ENCODE results near the gene LRRN1.

The LRRN1 gene

GRCh38 chr3:3798631-3799113 is 559 bp upstream of the LRRN1 start:
- Histone ChIP-seq H3K9ac (ENCODE audit: low read depth, low read length) (peak overlapping the region; percentile 87), H3K36me3 (ENCODE audit: insufficient read depth, low read length) (no peaks in the 10 kb centered on the region; the same call in 1 of the 2 replicates), H3K9me3 (ENCODE audit: control insufficient read depth, insufficient read depth, low read length) (no peaks in the 10 kb centered on the region), H3K4me1 (ENCODE audit: insufficient read depth, low read length) (peaks cover 7% of the 10 kb centered on the region; the same call in 1 of the 2 replicates)

GRCh38 chr3:3800080-3800455 is 837 bp downstream of the LRRN1 start:
- Histone ChIP-seq H3K9me3 (ENCODE audit: control insufficient read depth, insufficient read depth, low read length) (no peaks in the 10 kb centered on the region), H3K9ac (ENCODE audit: low read depth, low read length) (peak overlapping the region; percentile 56), H3K36me3 (ENCODE audit: insufficient read depth, low read length) (no peaks in the 10 kb centered on the region; the same call in 1 of the 2 replicates), H3K4me1 (ENCODE audit: insufficient read depth, low read length) (peaks cover 16% of the 10 kb centered on the region)

GRCh38 chr3:3800685-3801493 is 1.7 kb downstream of the LRRN1 start:
- Histone ChIP-seq H3K36me3 (ENCODE audit: insufficient read depth, low read length) (no peaks in the 10 kb centered on the region; the same call in 1 of the 2 replicates), H3K4me1 (ENCODE audit: insufficient read depth, low read length) (peaks cover 16% of the 10 kb centered on the region), H3K9me3 (ENCODE audit: control insufficient read depth, insufficient read depth, low read length) (no peaks in the 10 kb centered on the region), H3K9ac (ENCODE audit: low read depth, low read length) (peak overlapping the region; percentile 56)

GRCh38 chr3:3801494-3801841 is 2.2 kb downstream of the LRRN1 start:
- peak overlapping the region; percentile 56 for H3K9ac ChIP-seq (ENCODE audit: low read depth, low read length)

GRCh38 chr3:3802046-3802445 is 2.8 kb downstream of the LRRN1 start:
- Histone ChIP-seq H3K9ac (ENCODE audit: low read depth, low read length) (peak overlapping the region; percentile 56), H3K4me1 (ENCODE audit: insufficient read depth, low read length) (peaks cover 25% of the 10 kb centered on the region), H3K36me3 (ENCODE audit: insufficient read depth, low read length) (no peaks in the 10 kb centered on the region; the same call in 1 of the 2 replicates)

More at GRCh38 chr3:3801494-3801841, 2.2 kb downstream of the LRRN1 start:
- peaks cover 19% of the 10 kb centered on the region for H3K4me1 ChIP-seq (ENCODE audit: insufficient read depth, low read length)
- H3K36me3 ChIP-seq (ENCODE audit: insufficient read depth, low read length): no peaks in the 10 kb centered on the region; the same call in 1 of the 2 replicates
- no peaks in the 10 kb centered on the region for H3K9me3 ChIP-seq (ENCODE audit: control insufficient read depth, insufficient read depth, low read length)

GRCh38 chr3:3804560-3804959 is 5.3 kb downstream of the LRRN1 start:
- Histone ChIP-seq H3K9ac (ENCODE audit: low read depth, low read length) (no peak overlapping the region), H3K36me3 (ENCODE audit: insufficient read depth, low read length) (peaks cover 3% of the 10 kb centered on the region; the same call in 1 of the 2 replicates), H3K9me3 (ENCODE audit: control insufficient read depth, insufficient read depth, low read length) (no peaks in the 10 kb centered on the region), H3K4me1 (ENCODE audit: insufficient read depth, low read length) (peaks cover 25% of the 10 kb centered on the region)

More at GRCh38 chr3:3802046-3802445, 2.8 kb downstream of the LRRN1 start:
- no peaks in the 10 kb centered on the region for H3K9me3 ChIP-seq (ENCODE audit: control insufficient read depth, insufficient read depth, low read length)

GRCh38 chr3:3806092-3806491 is 6.9 kb downstream of the LRRN1 start:
- H3K36me3 ChIP-seq (ENCODE audit: insufficient read depth, low read length): peaks cover 5% of the 10 kb centered on the region; the same call in 1 of the 2 replicates
- H3K4me1 ChIP-seq (ENCODE audit: insufficient read depth, low read length): peaks cover 25% of the 10 kb centered on the region
- H3K9ac ChIP-seq (ENCODE audit: low read depth, low read length): no peak overlapping the region
- no peaks in the 10 kb centered on the region for H3K9me3 ChIP-seq (ENCODE audit: control insufficient read depth, insufficient read depth, low read length)

- Histone ChIP-seq H3K9me3 (ENCODE audit: control insufficient read depth, insufficient read depth, low read length) (no peaks in the 10 kb centered on the region), H3K9ac (ENCODE audit: low read depth, low read length) (no peak overlapping the region), H3K36me3 (ENCODE audit: insufficient read depth, low read length) (peaks cover 5% of the 10 kb centered on the region; the same call in 1 of the 2 replicates), H3K4me1 (ENCODE audit: insufficient read depth, low read length) (peaks cover 25% of the 10 kb centered on the region)
Measured at GRCh38 chr3:3806856-3807255, 7.6 kb downstream of the LRRN1 start.

- no peaks in the 10 kb centered on the region for H3K9me3 ChIP-seq (ENCODE audit: control insufficient read depth, insufficient read depth, low read length)
Measured at GRCh38 chr3:3813013-3813412, 13.8 kb downstream of the LRRN1 start.

GRCh38 chr3:3815206-3815605 is 16.0 kb downstream of the LRRN1 start:
- no peaks in the 10 kb centered on the region for H3K9me3 ChIP-seq (ENCODE audit: control insufficient read depth, insufficient read depth, low read length)
- H3K36me3 ChIP-seq (ENCODE audit: insufficient read depth, low read length): peaks cover 33% of the 10 kb centered on the region
- no peaks in the 10 kb centered on the region for H3K4me1 ChIP-seq (ENCODE audit: insufficient read depth, low read length)
- no peak overlapping the region for H3K9ac ChIP-seq (ENCODE audit: low read depth, low read length)

More at GRCh38 chr3:3813013-3813412, 13.8 kb downstream of the LRRN1 start:
- H3K9ac ChIP-seq (ENCODE audit: low read depth, low read length): no peak overlapping the region
- peaks cover 30% of the 10 kb centered on the region for H3K36me3 ChIP-seq (ENCODE audit: insufficient read depth, low read length)
- no peaks in the 10 kb centered on the region for H3K4me1 ChIP-seq (ENCODE audit: insufficient read depth, low read length)

- H3K9ac ChIP-seq (ENCODE audit: low read depth, low read length): no peak overlapping the region
- H3K9me3 ChIP-seq (ENCODE audit: control insufficient read depth, insufficient read depth, low read length): no peaks in the 10 kb centered on the region
- peaks cover 2% of the 10 kb centered on the region; the same call in 1 of the 2 replicates for H3K4me1 ChIP-seq (ENCODE audit: insufficient read depth, low read length)
- peaks cover 36% of the 10 kb centered on the region for H3K36me3 ChIP-seq (ENCODE audit: insufficient read depth, low read length)
Measured at GRCh38 chr3:3816034-3816433, 16.8 kb downstream of the LRRN1 start.

- peaks cover 37% of the 10 kb centered on the region for H3K36me3 ChIP-seq (ENCODE audit: insufficient read depth, low read length)
- no peak overlapping the region for H3K9ac ChIP-seq (ENCODE audit: low read depth, low read length)
- peaks cover 3% of the 10 kb centered on the region; the same call in 1 of the 2 replicates for H3K4me1 ChIP-seq (ENCODE audit: insufficient read depth, low read length)
- H3K9me3 ChIP-seq (ENCODE audit: control insufficient read depth, insufficient read depth, low read length): no peaks in the 10 kb centered on the region
Measured at GRCh38 chr3:3817865-3818264, 18.6 kb downstream of the LRRN1 start.

GRCh38 chr3:3821777-3822176 is 22.5 kb downstream of the LRRN1 start:
- Histone ChIP-seq H3K9me3 (ENCODE audit: control insufficient read depth, insufficient read depth, low read length) (no peaks in the 10 kb centered on the region), H3K9ac (ENCODE audit: low read depth, low read length) (no peak overlapping the region), H3K36me3 (ENCODE audit: insufficient read depth, low read length) (peaks cover 28% of the 10 kb centered on the region), H3K4me1 (ENCODE audit: insufficient read depth, low read length) (peaks cover 3% of the 10 kb centered on the region; the same call in 1 of the 2 replicates)

GRCh38 chr3:3825035-3825434 is 25.8 kb downstream of the LRRN1 start:
- peaks cover 3% of the 10 kb centered on the region; the same call in 1 of the 2 replicates for H3K4me1 ChIP-seq (ENCODE audit: insufficient read depth, low read length)
- H3K9me3 ChIP-seq (ENCODE audit: control insufficient read depth, insufficient read depth, low read length): no peaks in the 10 kb centered on the region
- H3K9ac ChIP-seq (ENCODE audit: low read depth, low read length): no peak overlapping the region
- H3K36me3 ChIP-seq (ENCODE audit: insufficient read depth, low read length): peaks cover 19% of the 10 kb centered on the region

- no peak overlapping the region for H3K9ac ChIP-seq (ENCODE audit: low read depth, low read length)
- H3K36me3 ChIP-seq (ENCODE audit: insufficient read depth, low read length): peaks cover 12% of the 10 kb centered on the region
- no peaks in the 10 kb centered on the region for H3K9me3 ChIP-seq (ENCODE audit: control insufficient read depth, insufficient read depth, low read length)
- H3K4me1 ChIP-seq (ENCODE audit: insufficient read depth, low read length): no peaks in the 10 kb centered on the region
Measured at GRCh38 chr3:3826521-3826920, 27.3 kb downstream of the LRRN1 start.
